SK-N-SH (cell line): ENCODE results near the gene DLGAP5. TPM values are rescaled to one million over a fixed set of nuclear protein-coding genes. Genes with fewer than 3 reads are reported as not detected.

Source experiments
- CTCF ChIA-PET: fragments of 300-600, 350-600 bp; formaldehyde crosslinking; extraction: SDS; loops from one replicate; lab custom pipeline; 2021; lab: Yijun Ruan, JAX
- POLR2A ChIA-PET: fragments of 350-600 bp; sonication (Branson Sonifier 250); formaldehyde crosslinking; extraction: SDS; loops from one replicate; lab custom pipeline; 2020; ENCODE audit warnings: antibody characterized with exemption, inconsistent platforms; lab: Yijun Ruan, JAX
- DNase-seq: peaks from one replicate; pipeline ENCODE4 v3.0.0; 2012
- H2AFZ ChIP-seq: fragments of 200-600 bp; sonication (generic); 2 replicates; pipeline ENCODE4 v1.8.1; 2016; ENCODE audit warnings: antibody characterized with exemption, mild to moderate bottlenecking, low read depth
- H3F3A ChIP-seq: fragments of 200-600 bp; sonication (generic); replicated peaks from 2 replicates; pipeline ENCODE3; 2016; ENCODE audit warnings: antibody characterized with exemption, mild to moderate bottlenecking; ENCODE audit not compliant: insufficient read depth
- H3K27ac ChIP-seq, 2 experiments: fragments of 200-500 bp in 1 of 2; fragments of 200-600 bp in 1 of 2; sonication (Bioruptor generic) in 1 of 2; sonication (generic), shearing (Covaris generic) in 1 of 2; 2 replicates each; pipeline versions ENCODE4 v1.5.1 to v1.6.1; 2014 to 2016; ENCODE audit warnings: low read depth in 2 of 2, inconsistent platforms in 1 of 2, low read length in 1 of 2, mild to moderate bottlenecking in 1 of 2, mixed read lengths in 1 of 2
- H3K27me3 ChIP-seq: fragments of 200-600 bp; sonication (generic), shearing (Covaris generic); 2 replicates; pipeline ENCODE4 v1.6.1; 2016; ENCODE audit warnings: mixed run types; ENCODE audit not compliant: insufficient read depth
- H3K36me3 ChIP-seq, 2 experiments: fragments of 200-500 bp in 1 of 2; fragments of 200-600 bp in 1 of 2; sonication (Bioruptor generic) in 1 of 2; sonication (generic) in 1 of 2; replicated peaks in 1 of 2; 2 replicates each; pipeline versions ENCODE3 to v1.5.1; 2014 to 2016; ENCODE audit warnings: low read length in 1 of 2, mild to moderate bottlenecking in 1 of 2; ENCODE audit not compliant: insufficient read depth in 2 of 2, control insufficient read depth in 1 of 2
- H3K4me1 ChIP-seq, 2 experiments: fragments of 200-500 bp in 1 of 2; fragments of 200-600 bp in 1 of 2; sonication (Bioruptor generic) in 1 of 2; sonication (generic), shearing (Covaris generic) in 1 of 2; 2 replicates each; pipeline versions ENCODE4 v1.5.1 to v1.6.1; 2014 to 2016; ENCODE audit warnings: low read depth in 1 of 2, low read length in 1 of 2, mixed run types in 1 of 2; ENCODE audit not compliant: insufficient read depth in 2 of 2, control insufficient read depth in 1 of 2
- H3K4me2 ChIP-seq: fragments of 200-600 bp; sonication (generic), shearing (Covaris generic); 2 replicates; pipeline ENCODE4 v1.6.1; 2017; ENCODE audit warnings: mixed run types
- H3K4me3 ChIP-seq, 2 experiments: fragments of 200-500 bp in 1 of 2; fragments of 200-600 bp in 1 of 2; sonication (Bioruptor generic) in 1 of 2; sonication (generic), shearing (Covaris generic) in 1 of 2; 2 replicates each; pipeline versions ENCODE4 v1.5.1 to v1.8.1; 2014 to 2016; ENCODE audit warnings: low read depth in 2 of 2, inconsistent platforms in 1 of 2, low read length in 1 of 2, mild to moderate bottlenecking in 1 of 2, mixed read lengths in 1 of 2, moderate library complexity in 1 of 2
- H3K79me2 ChIP-seq: fragments of 200-600 bp; sonication (generic); 2 replicates; pipeline ENCODE4 v1.8.1; 2017; ENCODE audit warnings: mild to moderate bottlenecking; ENCODE audit not compliant: insufficient read depth
- H3K9ac ChIP-seq: fragments of 200-600 bp; sonication (generic); 2 replicates; pipeline ENCODE4 v1.6.1; 2017; ENCODE audit warnings: mixed run types
- H3K9me2 ChIP-seq: fragments of 200-600 bp; sonication (generic); 2 replicates; pipeline ENCODE4 v1.6.1; 2017; ENCODE audit warnings: mixed run types
- H3K9me3 ChIP-seq: fragments of 200-600 bp; sonication (generic); 2 replicates; pipeline ENCODE4 v1.6.1; 2017; ENCODE audit warnings: mixed run types, mild to moderate bottlenecking, moderate library complexity
- H4K20me1 ChIP-seq: fragments of 200-600 bp; sonication (generic); 2 replicates; pipeline ENCODE4 v1.6.1; 2017; ENCODE audit warnings: mild to moderate bottlenecking, mixed run types; ENCODE audit not compliant: insufficient read depth
- ELF1 ChIP-seq: IDR thresholded peaks from 2 replicates; pipeline ENCODE4 v1.4.0; 2012
- EP300 ChIP-seq, 2 experiments: IDR thresholded peaks; 2 replicates each; pipeline versions ENCODE4 v1.4.0 to v1.6.1; 2012; ENCODE audit warnings: borderline replicate concordance in 1 of 2, low read depth in 1 of 2, low read length in 1 of 2
- EZH2phosphoT487 ChIP-seq: fragments of 200-600 bp; sonication (generic); IDR thresholded peaks from 2 replicates; pipeline ENCODE4 v1.6.1; 2017; ENCODE audit warnings: low read depth, mixed run types, mild to moderate bottlenecking, antibody characterized with exemption, moderate library complexity, borderline replicate concordance
- FOSL2 ChIP-seq: IDR thresholded peaks from 2 replicates; pipeline ENCODE4 v1.4.0; 2012; ENCODE audit warnings: low read depth, mild to moderate bottlenecking, moderate library complexity, borderline replicate concordance
- FOXJ3 ChIP-seq: sonication (generic); formaldehyde crosslinking; IDR thresholded peaks from 2 replicates; pipeline ENCODE4 v1.5.1; 2020; ENCODE audit warnings: mild to moderate bottlenecking, missing genetic modification reagents
- FOXM1 ChIP-seq: IDR thresholded peaks from 2 replicates; pipeline ENCODE4 v1.4.0; 2012; ENCODE audit warnings: low read depth, mild to moderate bottlenecking
- GABPA ChIP-seq: IDR thresholded peaks from 2 replicates; pipeline ENCODE4 v1.4.0; 2012; ENCODE audit warnings: low read depth, mild to moderate bottlenecking
- MEF2A ChIP-seq: IDR thresholded peaks from 2 replicates; pipeline ENCODE4 v1.4.0; 2012; ENCODE audit warnings: low read depth, borderline replicate concordance
- MXI1 ChIP-seq: IDR thresholded peaks from 2 replicates; pipeline ENCODE4 v1.6.1; 2012; ENCODE audit warnings: mild to moderate bottlenecking, low read depth, low read length, improper control_type of control experiment
- NFIC ChIP-seq: IDR thresholded peaks from 2 replicates; pipeline ENCODE4 v1.4.0; 2012; ENCODE audit warnings: borderline replicate concordance
- PBX3 ChIP-seq: IDR thresholded peaks from 2 replicates; pipeline ENCODE4; 2012
- RCOR1 ChIP-seq: fragments of 150-350 bp; IDR thresholded peaks from 2 replicates; pipeline ENCODE4 v1.6.1; 2017; ENCODE audit warnings: antibody characterized with exemption, low read length
- SIN3A ChIP-seq: IDR thresholded peaks from 2 replicates; pipeline ENCODE4 v1.6.1; 2012; ENCODE audit warnings: low read depth, mild to moderate bottlenecking, low read length, moderate library complexity, borderline replicate concordance
- TAF1 ChIP-seq: IDR thresholded peaks from 2 replicates; pipeline ENCODE4 v1.6.1; 2012; ENCODE audit warnings: low read depth, mild to moderate bottlenecking, low read length, moderate library complexity, borderline replicate concordance
- USF2 ChIP-seq: fragments of 150-350 bp; IDR thresholded peaks from 2 replicates; pipeline ENCODE4 v1.6.1; 2017; ENCODE audit warnings: antibody characterized with exemption, low read length, low read depth, borderline replicate concordance
- WGBS: methylation state at CpG from one replicate; pipeline ENCODE4 v1.1.6; 2017; ENCODE audit warnings: low lambda C conversion rate; 5-methylcytosine and 5-hydroxymethylcytosine counted together
- polyA plus RNA-seq, 3 experiments: library from polyadenylated mRNA; depleted of rRNA; stranded (reverse); fragments of >200 nt; gene quantifications; 2 replicates each; pipeline ENCODE4 v1.2.3, GENCODE V29; 2012

The DLGAP5 gene
- polyA plus RNA-seq, 1 of the 3 experiments (the other 2 are of a cell fraction) = 6.4 TPM

- Histone ChIP-seq H3K79me2 (no peaks in the 10 kb centered on the region), H3K9ac (no peak overlapping the region), H3K4me3 (no peak overlapping the region), H3K9me3 (no peaks in the 10 kb centered on the region), H3K36me3 (no peaks in the 10 kb centered on the region), H3K27ac (no peak overlapping the region), H3F3A (peaks cover 12% of the 10 kb centered on the region), H3K4me2 (no peak overlapping the region), H3K27me3 (no peaks in the 10 kb centered on the region), H3K9me2 (no peaks in the 10 kb centered on the region), H2AFZ (no peak overlapping the region), H4K20me1 (no peaks in the 10 kb centered on the region), H3K4me1 (peaks cover 16 to 20% of the 10 kb centered on the region in 2 experiments)
- WGBS = 85% methylated on average over 2 of the region's 2 CpGs
- POLR2A ChIA-PET = no interaction called here
- TF ChIP-seq FOXJ3 (CRISPR knock-in tag) (no peak), PBX3 (no peak), ELF1 (no peak), RCOR1 (no peak), EP300 (IDR thresholded peaks at IDR 0.05; ENCODE audit: borderline replicate concordance in 1 of 2, low read depth in 1 of 2, low read length in 1 of 2) (no peak), FOSL2 (no peak), USF2 (no peak), MEF2A (no peak), MXI1 (no peak), GABPA (no peak), NFIC (no peak), EZH2phosphoT487 (no peak), SIN3A (no peak)
- CTCF ChIA-PET = interaction anchor here (0.7 kb wide), 1 partner anchor 49 kb away, joined by 3 read pairs; no protein-coding TSS in a partner anchor
- no peak for DNase-seq
Measured at GRCh38 chr14:55099756-55100155, 91.6 kb downstream of the DLGAP5 start.

- 81% methylated on average over 1 of the region's 1 CpG for WGBS
- TF ChIP-seq FOXM1 (no peak), TAF1 (no peak)
- TF ChIP-seq, all 33 proteins: peak for 0
- Histone ChIP-seq H3K4me1 (peaks cover 15 to 22% of the 10 kb centered on the region in 2 experiments), H3F3A (peaks cover 8% of the 10 kb centered on the region), H3K4me2 (no peak overlapping the region), H3K9me3 (no peaks in the 10 kb centered on the region), H3K27me3 (no peaks in the 10 kb centered on the region), H3K9me2 (no peaks in the 10 kb centered on the region), H4K20me1 (no peaks in the 10 kb centered on the region), H3K27ac (no peak overlapping the region), H3K9ac (no peak overlapping the region), H3K4me3 (no peak overlapping the region), H2AFZ (no peak overlapping the region), H3K79me2 (no peaks in the 10 kb centered on the region), H3K36me3 (no peaks in the 10 kb centered on the region)
- DNase-seq = no peak
- ChIA-PET CTCF (interaction anchor here (1.4 to 3.9 kb wide), 2 partner anchors 39 to 62 kb away, joined by 4 to 16 read pairs; no protein-coding TSS in a partner anchor), POLR2A (no interaction called here)
Measured at GRCh38 chr14:55098561-55098898, 92.9 kb downstream of the DLGAP5 start.

Other genes starting within 250 kb of the DLGAP5 start
- gene WDHD1, start 164.5 kb downstream of the DLGAP5 start, polyA plus RNA-seq (2012; rRNA removed) = 2.9 and 3.6 TPM in 2 replicates
- 2.2 and 3.2 TPM in 2 replicates for gene SOCS4, start 164.3 kb downstream of the DLGAP5 start, polyA plus RNA-seq (2012; rRNA removed)
- 105 and 129 TPM in 2 replicates for gene MAPK1IP1L, start 139.9 kb downstream of the DLGAP5 start, polyA plus RNA-seq (2012; rRNA removed)
- gene LGALS3, start 62.3 kb downstream of the DLGAP5 start, polyA plus RNA-seq (2012; rRNA removed) = 59.5 and 59.8 TPM in 2 replicates
- gene FBXO34, start 79.8 kb upstream of the DLGAP5 start, polyA plus RNA-seq (2012; rRNA removed) = 10.0 and 13.2 TPM in 2 replicates
- gene ATG14, start 220.2 kb upstream of the DLGAP5 start, polyA plus RNA-seq (2012; rRNA removed) = 4.3 and 5.4 TPM in 2 replicates
- gene TBPL2, start 249.0 kb upstream of the DLGAP5 start, polyA plus RNA-seq (2012; rRNA removed) = not detected in 2 replicates